Neural cell (in vitro differentiated cells): ENCODE results near the gene EBPL. TPM values are rescaled to one million over a fixed set of nuclear protein-coding genes. Genes with fewer than 3 reads are reported as not detected.

Experiments used
- H2AFZ ChIP-seq: fragments of 200-600, 300-800 bp; sonication (generic), shearing (Covaris generic); 2 replicates; pipeline ENCODE4 v1.6.0; 2014; ENCODE audit warnings: low read depth, mild to moderate bottlenecking, antibody characterized with exemption, low read length, moderate library complexity
- H3F3A ChIP-seq: fragments of 200-600 bp; shearing (Covaris generic); 2 replicates; pipeline ENCODE4 v1.6.1; 2016; ENCODE audit warnings: mild to moderate bottlenecking, moderate library complexity, mixed read lengths, antibody characterized with exemption, low read length; ENCODE audit not compliant: insufficient read depth, poor library complexity, severe bottlenecking
- H3K27ac ChIP-seq: fragments of 200-600, 300-800 bp; sonication (generic), shearing (Covaris generic); 2 replicates; pipeline ENCODE4 v1.5.1; 2014; ENCODE audit warnings: mild to moderate bottlenecking, low read length, moderate library complexity
- H3K27me3 ChIP-seq: fragments of 300-800, 200-600 bp; sonication (generic), shearing (Covaris generic); 2 replicates; pipeline ENCODE4 v1.6.0; 2014; ENCODE audit warnings: mild to moderate bottlenecking, low read depth, low read length, moderate library complexity; ENCODE audit not compliant: insufficient read depth
- H3K36me3 ChIP-seq: fragments of 300-800, 200-600 bp; sonication (generic), shearing (Covaris generic); 2 replicates; pipeline ENCODE4 v1.5.1; 2014; ENCODE audit warnings: mild to moderate bottlenecking, antibody characterized with exemption, low read length, moderate library complexity; ENCODE audit not compliant: insufficient read depth
- H3K4me2 ChIP-seq: fragments of 300-800, 200-600 bp; sonication (generic), shearing (Covaris generic); 2 replicates; pipeline ENCODE4 v1.6.0; 2014; ENCODE audit warnings: mild to moderate bottlenecking, low read length
- H3K4me3 ChIP-seq: fragments of 300-800, 200-600 bp; sonication (generic), shearing (Covaris generic); 2 replicates; pipeline ENCODE4 v1.5.1; 2014; ENCODE audit warnings: mild to moderate bottlenecking, low read length, moderate library complexity
- H3K79me2 ChIP-seq: fragments of 200-600 bp; shearing (Covaris generic); replicated peaks from 2 replicates; pipeline ENCODE4 v1.6.0; 2014; ENCODE audit warnings: mild to moderate bottlenecking, low read length, moderate library complexity; ENCODE audit not compliant: insufficient read depth
- H3K9ac ChIP-seq: fragments of 300-800, 200-600 bp; sonication (generic), shearing (Covaris generic); 2 replicates; pipeline ENCODE4 v1.6.1; 2016; ENCODE audit warnings: mild to moderate bottlenecking, low read length, mixed read lengths
- H3K9me2 ChIP-seq: fragments of 200-600 bp; shearing (Covaris generic); 2 replicates; pipeline ENCODE4 v1.6.1; 2016; ENCODE audit warnings: mild to moderate bottlenecking, low read length, mixed read lengths; ENCODE audit not compliant: insufficient read depth
- H3K9me3 ChIP-seq: fragments of 200-600, 300-800 bp; sonication (generic), shearing (Covaris generic); 2 replicates; pipeline ENCODE4 v1.6.1; 2016; ENCODE audit warnings: mild to moderate bottlenecking, mixed run types, low read length, moderate library complexity, mixed read lengths
- H4K20me1 ChIP-seq: fragments of 200-600 bp; shearing (Covaris generic); 2 replicates; pipeline ENCODE4 v1.6.1; 2016; ENCODE audit warnings: mild to moderate bottlenecking, mixed run types; ENCODE audit not compliant: insufficient read depth
- EP300 ChIP-seq: fragments of 450-650 bp; conservative IDR thresholded peaks from 2 replicates; pipeline ENCODE4 v1.6.1; 2014; ENCODE audit warnings: antibody characterized with exemption, mild to moderate bottlenecking, moderate library complexity; ENCODE audit not compliant: poor library complexity, severe bottlenecking
- EZH2 ChIP-seq: fragments of 200-600, 300-800 bp; shearing (Covaris generic), sonication (generic); IDR thresholded peaks from 2 replicates; pipeline ENCODE4 v1.6.1; 2014; ENCODE audit warnings: antibody characterized with exemption, low read length, borderline replicate concordance, mild to moderate bottlenecking; ENCODE audit not compliant: insufficient read depth, poor library complexity, severe bottlenecking
- MXI1 ChIP-seq: fragments of 450-650 bp; conservative IDR thresholded peaks from 2 replicates; pipeline ENCODE4 v1.6.1; 2014; ENCODE audit warnings: antibody characterized with exemption, mild to moderate bottlenecking; ENCODE audit not compliant: poor library complexity, severe bottlenecking
- POLR2AphosphoS5 ChIP-seq: IDR thresholded peaks from 2 replicates; pipeline ENCODE4 v1.6.1; 2012
- RAD21 ChIP-seq: fragments of 450-650 bp; conservative IDR thresholded peaks from 2 replicates; pipeline ENCODE4 v1.6.1; 2014; ENCODE audit warnings: antibody characterized with exemption, mild to moderate bottlenecking, moderate library complexity
- SMC3 ChIP-seq: fragments of 450-650 bp; conservative IDR thresholded peaks from 2 replicates; pipeline ENCODE4 v1.6.1; 2014; ENCODE audit warnings: antibody characterized with exemption, mild to moderate bottlenecking, moderate library complexity; ENCODE audit not compliant: poor library complexity
- TAF1 ChIP-seq: IDR thresholded peaks from 2 replicates; pipeline ENCODE4 v1.6.1; 2012; ENCODE audit warnings: low read depth
- polyA plus RNA-seq: library from polyadenylated mRNA; depleted of rRNA; stranded (reverse); fragments of >200 nt; gene quantifications from 2 replicates; pipeline ENCODE4 v1.2.3, GENCODE V29; 2014
- TF ChIP-seq, protein P1 (sequence below): fragments of 450-650 bp; IDR thresholded peaks from 2 replicates; pipeline ENCODE4 v1.5.1; 2014; ENCODE audit warnings: antibody characterized with exemption, mild to moderate bottlenecking, moderate library complexity; ENCODE audit not compliant: poor library complexity, severe bottlenecking
- TF ChIP-seq, protein P2 (sequence below): IDR thresholded peaks from 2 replicates; pipeline ENCODE4 v1.6.1; 2012; ENCODE audit warnings: borderline replicate concordance

EBPL gene
- polyA plus RNA-seq, 1 donor from 2014 or later: 41.2 TPM

DNA sequence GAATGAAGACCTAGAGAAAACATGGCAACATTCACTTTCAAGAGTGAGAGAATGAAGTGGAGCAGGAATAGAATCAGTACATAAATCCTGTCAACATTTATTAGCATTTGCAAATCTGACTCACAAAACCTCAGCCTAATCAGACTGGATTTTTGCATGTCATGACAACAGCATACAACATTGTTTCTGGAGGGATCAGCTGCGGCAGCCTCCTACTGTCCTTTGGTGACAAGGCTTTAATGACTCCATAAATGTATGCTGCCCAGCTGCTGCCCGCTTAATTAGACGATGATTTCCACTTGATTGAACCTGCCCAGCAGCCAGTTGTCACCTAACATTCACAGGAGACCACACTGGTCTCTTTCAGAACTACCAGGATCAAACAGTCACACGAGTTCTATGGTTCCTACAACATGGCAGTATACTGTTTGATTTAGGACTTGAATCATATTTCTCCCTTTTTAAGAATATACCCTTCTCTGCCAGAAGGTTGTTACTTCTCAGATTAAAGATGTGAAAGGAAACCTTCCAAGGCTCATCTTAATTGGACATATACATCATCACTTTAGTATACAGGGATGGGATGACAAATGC, 9.3 kb downstream of the EBPL start:
- TF ChIP-seq TAF1 (no peak), EP300 (no peak), RAD21 (no peak), EZH2 (no peak), SMC3 (no peak), POLR2AphosphoS5 (no peak), MXI1 (no peak)
- TF ChIP-seq, protein P1, sequence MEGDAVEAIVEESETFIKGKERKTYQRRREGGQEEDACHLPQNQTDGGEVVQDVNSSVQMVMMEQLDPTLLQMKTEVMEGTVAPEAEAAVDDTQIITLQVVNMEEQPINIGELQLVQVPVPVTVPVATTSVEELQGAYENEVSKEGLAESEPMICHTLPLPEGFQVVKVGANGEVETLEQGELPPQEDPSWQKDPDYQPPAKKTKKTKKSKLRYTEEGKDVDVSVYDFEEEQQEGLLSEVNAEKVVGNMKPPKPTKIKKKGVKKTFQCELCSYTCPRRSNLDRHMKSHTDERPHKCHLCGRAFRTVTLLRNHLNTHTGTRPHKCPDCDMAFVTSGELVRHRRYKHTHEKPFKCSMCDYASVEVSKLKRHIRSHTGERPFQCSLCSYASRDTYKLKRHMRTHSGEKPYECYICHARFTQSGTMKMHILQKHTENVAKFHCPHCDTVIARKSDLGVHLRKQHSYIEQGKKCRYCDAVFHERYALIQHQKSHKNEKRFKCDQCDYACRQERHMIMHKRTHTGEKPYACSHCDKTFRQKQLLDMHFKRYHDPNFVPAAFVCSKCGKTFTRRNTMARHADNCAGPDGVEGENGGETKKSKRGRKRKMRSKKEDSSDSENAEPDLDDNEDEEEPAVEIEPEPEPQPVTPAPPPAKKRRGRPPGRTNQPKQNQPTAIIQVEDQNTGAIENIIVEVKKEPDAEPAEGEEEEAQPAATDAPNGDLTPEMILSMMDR: no peak
- TF ChIP-seq, protein P2, sequence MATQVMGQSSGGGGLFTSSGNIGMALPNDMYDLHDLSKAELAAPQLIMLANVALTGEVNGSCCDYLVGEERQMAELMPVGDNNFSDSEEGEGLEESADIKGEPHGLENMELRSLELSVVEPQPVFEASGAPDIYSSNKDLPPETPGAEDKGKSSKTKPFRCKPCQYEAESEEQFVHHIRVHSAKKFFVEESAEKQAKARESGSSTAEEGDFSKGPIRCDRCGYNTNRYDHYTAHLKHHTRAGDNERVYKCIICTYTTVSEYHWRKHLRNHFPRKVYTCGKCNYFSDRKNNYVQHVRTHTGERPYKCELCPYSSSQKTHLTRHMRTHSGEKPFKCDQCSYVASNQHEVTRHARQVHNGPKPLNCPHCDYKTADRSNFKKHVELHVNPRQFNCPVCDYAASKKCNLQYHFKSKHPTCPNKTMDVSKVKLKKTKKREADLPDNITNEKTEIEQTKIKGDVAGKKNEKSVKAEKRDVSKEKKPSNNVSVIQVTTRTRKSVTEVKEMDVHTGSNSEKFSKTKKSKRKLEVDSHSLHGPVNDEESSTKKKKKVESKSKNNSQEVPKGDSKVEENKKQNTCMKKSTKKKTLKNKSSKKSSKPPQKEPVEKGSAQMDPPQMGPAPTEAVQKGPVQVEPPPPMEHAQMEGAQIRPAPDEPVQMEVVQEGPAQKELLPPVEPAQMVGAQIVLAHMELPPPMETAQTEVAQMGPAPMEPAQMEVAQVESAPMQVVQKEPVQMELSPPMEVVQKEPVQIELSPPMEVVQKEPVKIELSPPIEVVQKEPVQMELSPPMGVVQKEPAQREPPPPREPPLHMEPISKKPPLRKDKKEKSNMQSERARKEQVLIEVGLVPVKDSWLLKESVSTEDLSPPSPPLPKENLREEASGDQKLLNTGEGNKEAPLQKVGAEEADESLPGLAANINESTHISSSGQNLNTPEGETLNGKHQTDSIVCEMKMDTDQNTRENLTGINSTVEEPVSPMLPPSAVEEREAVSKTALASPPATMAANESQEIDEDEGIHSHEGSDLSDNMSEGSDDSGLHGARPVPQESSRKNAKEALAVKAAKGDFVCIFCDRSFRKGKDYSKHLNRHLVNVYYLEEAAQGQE: no peak
- H3K27ac ChIP-seq: no peak overlapping the region
- no peak overlapping the region for H3K4me3 ChIP-seq
- H4K20me1 ChIP-seq: no peaks in the 10 kb centered on the region
- no peaks in the 10 kb centered on the region for H3F3A ChIP-seq
- no peaks in the 10 kb centered on the region for H3K36me3 ChIP-seq
- H3K4me2 ChIP-seq: no peak overlapping the region
- H2AFZ ChIP-seq: no peak overlapping the region
- H3K9me3 ChIP-seq: no peaks in the 10 kb centered on the region
- H3K79me2 ChIP-seq: no peaks in the 10 kb centered on the region
- no peak overlapping the region for H3K9ac ChIP-seq
- no peaks in the 10 kb centered on the region for H3K27me3 ChIP-seq
- H3K9me2 ChIP-seq: no peaks in the 10 kb centered on the region

DNA sequence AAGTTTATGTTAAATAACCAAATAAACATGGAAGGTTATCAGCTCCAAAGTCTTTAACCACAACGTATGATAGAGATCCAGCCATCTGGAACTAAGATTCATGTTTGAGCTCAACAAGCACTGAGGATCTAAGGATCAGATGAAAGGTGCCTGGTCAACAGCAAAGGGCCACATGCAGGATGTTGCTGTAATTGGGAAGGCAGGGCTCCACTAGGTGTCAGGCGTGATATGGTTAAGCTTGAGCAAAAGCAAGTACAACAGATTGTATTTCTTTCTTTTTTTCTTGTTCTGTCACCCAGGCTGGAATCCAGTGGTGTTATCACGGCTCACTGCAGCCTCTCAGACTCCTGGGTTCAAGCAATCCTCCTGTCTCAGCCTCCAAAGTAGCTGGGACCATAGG, 12.0 kb downstream of the EBPL start:
- Histone ChIP-seq H2AFZ (no peak overlapping the region), H3K9ac (no peak overlapping the region), H3K36me3 (no peaks in the 10 kb centered on the region), H3K27me3 (no peaks in the 10 kb centered on the region), H3K9me2 (no peaks in the 10 kb centered on the region), H3K79me2 (no peaks in the 10 kb centered on the region), H3K27ac (no peak overlapping the region), H3K9me3 (no peaks in the 10 kb centered on the region), H3K4me2 (no peak overlapping the region), H4K20me1 (no peaks in the 10 kb centered on the region), H3F3A (no peaks in the 10 kb centered on the region), H3K4me3 (no peak overlapping the region)
- TF ChIP-seq EP300 (no peak), SMC3 (no peak), TAF1 (no peak), MXI1 (no peak), POLR2AphosphoS5 (no peak), RAD21 (no peak), EZH2 (no peak)
- TF ChIP-seq, protein P1: no peak
- TF ChIP-seq, protein P2: no peak
